SK-N-SH (cell line): ENCODE measurements around the gene PLA2G5. TPM values are rescaled to one million over a fixed set of nuclear protein-coding genes. Genes with fewer than 3 reads are reported as not detected.

Source experiments
- CTCF ChIA-PET: fragments of 300-600, 350-600 bp; formaldehyde crosslinking; extraction: SDS; loops from one replicate; lab custom pipeline; 2021; lab: Yijun Ruan, JAX
- POLR2A ChIA-PET: fragments of 350-600 bp; sonication (Branson Sonifier 250); formaldehyde crosslinking; extraction: SDS; loops from one replicate; lab custom pipeline; 2020; ENCODE audit warnings: antibody characterized with exemption, inconsistent platforms; lab: Yijun Ruan, JAX
- DNase-seq: peaks from one replicate; pipeline ENCODE4 v3.0.0; 2012
- H2AFZ ChIP-seq: fragments of 200-600 bp; sonication (generic); 2 replicates; pipeline ENCODE4 v1.8.1; 2016; ENCODE audit warnings: antibody characterized with exemption, mild to moderate bottlenecking, low read depth
- H3F3A ChIP-seq: fragments of 200-600 bp; sonication (generic); replicated peaks from 2 replicates; pipeline ENCODE3; 2016; ENCODE audit warnings: antibody characterized with exemption, mild to moderate bottlenecking; ENCODE audit not compliant: insufficient read depth
- H3K27ac ChIP-seq, 2 experiments: fragments of 200-500 bp in 1 of 2; fragments of 200-600 bp in 1 of 2; sonication (Bioruptor generic) in 1 of 2; sonication (generic), shearing (Covaris generic) in 1 of 2; 2 replicates each; pipeline versions ENCODE4 v1.5.1 to v1.6.1; 2014 to 2016; ENCODE audit warnings: low read depth in 2 of 2, inconsistent platforms in 1 of 2, low read length in 1 of 2, mild to moderate bottlenecking in 1 of 2, mixed read lengths in 1 of 2
- H3K27me3 ChIP-seq: fragments of 200-600 bp; sonication (generic), shearing (Covaris generic); 2 replicates; pipeline ENCODE4 v1.6.1; 2016; ENCODE audit warnings: mixed run types; ENCODE audit not compliant: insufficient read depth
- H3K36me3 ChIP-seq, 2 experiments: fragments of 200-500 bp in 1 of 2; fragments of 200-600 bp in 1 of 2; sonication (Bioruptor generic) in 1 of 2; sonication (generic) in 1 of 2; replicated peaks in 1 of 2; 2 replicates each; pipeline versions ENCODE3 to v1.5.1; 2014 to 2016; ENCODE audit warnings: low read length in 1 of 2, mild to moderate bottlenecking in 1 of 2; ENCODE audit not compliant: insufficient read depth in 2 of 2, control insufficient read depth in 1 of 2
- H3K4me1 ChIP-seq, 2 experiments: fragments of 200-500 bp in 1 of 2; fragments of 200-600 bp in 1 of 2; sonication (Bioruptor generic) in 1 of 2; sonication (generic), shearing (Covaris generic) in 1 of 2; 2 replicates each; pipeline versions ENCODE4 v1.5.1 to v1.6.1; 2014 to 2016; ENCODE audit warnings: low read depth in 1 of 2, low read length in 1 of 2, mixed run types in 1 of 2; ENCODE audit not compliant: insufficient read depth in 2 of 2, control insufficient read depth in 1 of 2
- H3K4me2 ChIP-seq: fragments of 200-600 bp; sonication (generic), shearing (Covaris generic); 2 replicates; pipeline ENCODE4 v1.6.1; 2017; ENCODE audit warnings: mixed run types
- H3K4me3 ChIP-seq, 2 experiments: fragments of 200-500 bp in 1 of 2; fragments of 200-600 bp in 1 of 2; sonication (Bioruptor generic) in 1 of 2; sonication (generic), shearing (Covaris generic) in 1 of 2; 2 replicates each; pipeline versions ENCODE4 v1.5.1 to v1.8.1; 2014 to 2016; ENCODE audit warnings: low read depth in 2 of 2, inconsistent platforms in 1 of 2, low read length in 1 of 2, mild to moderate bottlenecking in 1 of 2, mixed read lengths in 1 of 2, moderate library complexity in 1 of 2
- H3K79me2 ChIP-seq: fragments of 200-600 bp; sonication (generic); 2 replicates; pipeline ENCODE4 v1.8.1; 2017; ENCODE audit warnings: mild to moderate bottlenecking; ENCODE audit not compliant: insufficient read depth
- H3K9ac ChIP-seq: fragments of 200-600 bp; sonication (generic); 2 replicates; pipeline ENCODE4 v1.6.1; 2017; ENCODE audit warnings: mixed run types
- H3K9me2 ChIP-seq: fragments of 200-600 bp; sonication (generic); 2 replicates; pipeline ENCODE4 v1.6.1; 2017; ENCODE audit warnings: mixed run types
- H3K9me3 ChIP-seq: fragments of 200-600 bp; sonication (generic); 2 replicates; pipeline ENCODE4 v1.6.1; 2017; ENCODE audit warnings: mixed run types, mild to moderate bottlenecking, moderate library complexity
- H4K20me1 ChIP-seq: fragments of 200-600 bp; sonication (generic); 2 replicates; pipeline ENCODE4 v1.6.1; 2017; ENCODE audit warnings: mild to moderate bottlenecking, mixed run types; ENCODE audit not compliant: insufficient read depth
- CHD2 ChIP-seq: fragments of 150-350 bp; IDR thresholded peaks from 2 replicates; pipeline ENCODE4 v1.6.1; 2018; ENCODE audit warnings: low read length; ENCODE audit not compliant: partially characterized antibody
- ELF1 ChIP-seq: IDR thresholded peaks from 2 replicates; pipeline ENCODE4 v1.4.0; 2012
- FOXM1 ChIP-seq: IDR thresholded peaks from 2 replicates; pipeline ENCODE4 v1.4.0; 2012; ENCODE audit warnings: low read depth, mild to moderate bottlenecking
- GABPA ChIP-seq: IDR thresholded peaks from 2 replicates; pipeline ENCODE4 v1.4.0; 2012; ENCODE audit warnings: low read depth, mild to moderate bottlenecking
- IRF3 ChIP-seq: fragments of 150-350 bp; IDR thresholded peaks from 2 replicates; pipeline ENCODE4 v1.6.1; 2016; ENCODE audit warnings: mild to moderate bottlenecking, low read depth, low read length
- JUND ChIP-seq: IDR thresholded peaks from 2 replicates; pipeline ENCODE4 v1.4.0; 2012
- MAX ChIP-seq: IDR thresholded peaks from 2 replicates; pipeline ENCODE4 v1.4.0; 2012; ENCODE audit warnings: low read depth
- NRF1 ChIP-seq: IDR thresholded peaks from 2 replicates; pipeline ENCODE4 v1.6.1; 2012; ENCODE audit warnings: low read depth, mild to moderate bottlenecking, low read length
- PBX3 ChIP-seq: IDR thresholded peaks from 2 replicates; pipeline ENCODE4; 2012
- SIN3A ChIP-seq: IDR thresholded peaks from 2 replicates; pipeline ENCODE4 v1.6.1; 2012; ENCODE audit warnings: low read depth, mild to moderate bottlenecking, low read length, moderate library complexity, borderline replicate concordance
- TAF1 ChIP-seq: IDR thresholded peaks from 2 replicates; pipeline ENCODE4 v1.6.1; 2012; ENCODE audit warnings: low read depth, mild to moderate bottlenecking, low read length, moderate library complexity, borderline replicate concordance
- WGBS: methylation state at CpG from one replicate; pipeline ENCODE4 v1.1.6; 2017; ENCODE audit warnings: low lambda C conversion rate; 5-methylcytosine and 5-hydroxymethylcytosine counted together
- polyA plus RNA-seq, 3 experiments: library from polyadenylated mRNA; depleted of rRNA; stranded (reverse); fragments of >200 nt; gene quantifications; 2 replicates each; pipeline ENCODE4 v1.2.3, GENCODE V29; 2012
- TF ChIP-seq, protein P1 (sequence below): IDR thresholded peaks from 2 replicates; pipeline ENCODE4 v1.4.0; 2012; ENCODE audit warnings: low read depth, borderline replicate concordance
- TF ChIP-seq, protein P2 (sequence below): IDR thresholded peaks from 2 replicates; pipeline ENCODE4 v1.4.0; 2012; ENCODE audit warnings: low read depth, borderline replicate concordance

Gene PLA2G5
- polyA plus RNA-seq, 1 of the 3 experiments (the other 2 are of a cell fraction) = not detected

DNA sequence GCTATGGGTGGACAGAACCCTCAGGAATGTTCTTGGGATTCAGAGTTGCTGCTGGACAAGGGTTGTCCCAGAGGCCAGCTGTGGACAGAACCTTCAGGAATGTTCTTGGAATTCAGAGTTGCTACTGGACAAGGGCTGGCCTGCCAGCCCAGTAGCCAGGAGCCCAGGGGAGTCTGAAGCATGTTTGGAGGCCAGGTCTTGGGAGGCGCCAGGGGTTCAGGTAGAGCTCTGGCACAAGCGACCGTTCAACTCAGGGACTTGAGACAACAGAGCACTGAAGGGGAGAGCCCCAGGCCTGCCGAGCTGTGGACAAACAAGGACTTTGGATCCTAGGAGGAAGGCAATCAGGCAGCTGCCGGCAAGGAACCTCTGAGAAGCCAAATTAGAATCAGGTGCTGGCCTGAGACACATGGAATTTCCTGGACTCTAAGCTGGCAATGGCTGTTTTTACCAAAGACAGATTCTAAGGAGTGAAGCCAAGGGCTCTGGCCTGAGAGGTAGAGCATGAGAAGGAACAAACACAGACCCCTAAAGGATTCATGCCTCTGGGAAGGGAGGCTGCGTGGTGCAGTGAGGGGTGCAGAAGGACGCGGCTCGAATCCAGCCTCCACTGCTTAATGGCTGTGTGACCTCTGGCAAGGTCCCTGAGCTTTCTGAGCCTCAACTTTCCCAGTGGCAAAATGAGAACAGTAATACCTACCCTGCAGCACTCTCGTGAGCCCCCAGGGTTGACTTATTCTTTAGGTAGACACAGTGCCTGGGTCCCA lies 13.4 kb downstream of the PLA2G5 start (continued):
- no peak for TF ChIP-seq IRF3
- TF ChIP-seq TAF1 = no peak
- no peak for TF ChIP-seq NRF1
- no peak for TF ChIP-seq JUND
- TF ChIP-seq FOXM1 = no peak
- TF ChIP-seq, all 33 proteins: peak for 0

DNA sequence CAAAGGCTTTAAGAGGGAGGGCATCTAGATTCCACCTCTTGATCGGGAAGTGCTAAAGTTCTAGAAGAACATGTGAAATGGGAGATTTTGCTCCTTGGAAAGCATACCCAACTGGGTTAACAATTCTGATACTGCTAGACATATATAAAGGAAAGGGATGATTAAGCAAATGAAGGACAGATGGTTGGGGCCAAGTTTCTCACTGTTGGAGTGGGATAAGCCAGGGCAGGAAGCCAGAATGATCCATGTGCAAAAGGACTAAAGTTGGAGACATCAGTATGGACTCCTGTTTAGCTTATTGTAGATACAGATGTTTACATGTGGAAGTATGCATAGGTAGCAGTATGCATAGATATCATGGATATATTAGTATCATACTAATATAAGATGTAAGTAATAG lies 16.8 kb downstream of the PLA2G5 start:
- no peaks in the 10 kb centered on the region for H3K79me2 ChIP-seq
- ChIA-PET CTCF (interaction anchor here (2.0 kb wide), 1 partner anchor 169 kb away, joined by 8 read pairs; no protein-coding TSS in a partner anchor), POLR2A (no interaction called here)
- no peak overlapping the region for H2AFZ ChIP-seq
- WGBS = 75% methylated on average over 1 of the region's 1 CpG
- H3K9me2 ChIP-seq = no peaks in the 10 kb centered on the region
- H3K4me3 ChIP-seq = no peak overlapping the region
- H3K27ac ChIP-seq = no peak overlapping the region
- H3K27me3 ChIP-seq = peaks cover 2% of the 10 kb centered on the region; the same call in 1 of the 2 replicates
- peaks cover 0 to 10% of the 10 kb centered on the region in 2 experiments; a peak in 1 of 4 replicates for H3K4me1 ChIP-seq
- TF ChIP-seq, protein P1, sequence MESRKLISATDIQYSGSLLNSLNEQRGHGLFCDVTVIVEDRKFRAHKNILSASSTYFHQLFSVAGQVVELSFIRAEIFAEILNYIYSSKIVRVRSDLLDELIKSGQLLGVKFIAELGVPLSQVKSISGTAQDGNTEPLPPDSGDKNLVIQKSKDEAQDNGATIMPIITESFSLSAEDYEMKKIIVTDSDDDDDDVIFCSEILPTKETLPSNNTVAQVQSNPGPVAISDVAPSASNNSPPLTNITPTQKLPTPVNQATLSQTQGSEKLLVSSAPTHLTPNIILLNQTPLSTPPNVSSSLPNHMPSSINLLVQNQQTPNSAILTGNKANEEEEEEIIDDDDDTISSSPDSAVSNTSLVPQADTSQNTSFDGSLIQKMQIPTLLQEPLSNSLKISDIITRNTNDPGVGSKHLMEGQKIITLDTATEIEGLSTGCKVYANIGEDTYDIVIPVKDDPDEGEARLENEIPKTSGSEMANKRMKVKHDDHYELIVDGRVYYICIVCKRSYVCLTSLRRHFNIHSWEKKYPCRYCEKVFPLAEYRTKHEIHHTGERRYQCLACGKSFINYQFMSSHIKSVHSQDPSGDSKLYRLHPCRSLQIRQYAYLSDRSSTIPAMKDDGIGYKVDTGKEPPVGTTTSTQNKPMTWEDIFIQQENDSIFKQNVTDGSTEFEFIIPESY = no peak
- TF ChIP-seq SIN3A (no peak), CHD2 (no peak), MAX (no peak), ELF1 (no peak), PBX3 (no peak), FOXM1 (no peak), GABPA (no peak)
- TF ChIP-seq, protein P2, sequence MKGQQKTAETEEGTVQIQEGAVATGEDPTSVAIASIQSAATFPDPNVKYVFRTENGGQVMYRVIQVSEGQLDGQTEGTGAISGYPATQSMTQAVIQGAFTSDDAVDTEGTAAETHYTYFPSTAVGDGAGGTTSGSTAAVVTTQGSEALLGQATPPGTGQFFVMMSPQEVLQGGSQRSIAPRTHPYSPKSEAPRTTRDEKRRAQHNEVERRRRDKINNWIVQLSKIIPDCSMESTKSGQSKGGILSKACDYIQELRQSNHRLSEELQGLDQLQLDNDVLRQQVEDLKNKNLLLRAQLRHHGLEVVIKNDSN = no peak
- no peaks in the 10 kb centered on the region for H4K20me1 ChIP-seq
- no peaks in the 10 kb centered on the region for H3K36me3 ChIP-seq
- no peaks in the 10 kb centered on the region for H3K9me3 ChIP-seq
- H3K9ac ChIP-seq = no peak overlapping the region
- no peaks in the 10 kb centered on the region for H3F3A ChIP-seq
- no peak for DNase-seq
- H3K4me2 ChIP-seq = no peak overlapping the region
